WTC11 (cell line): ENCODE measurements around the gene SLC35F4. TPM values are rescaled to one million over a fixed set of nuclear protein-coding genes. Genes with fewer than 3 reads are reported as not detected.
"Not testable (repeated sequence)": the region's sequence is repeated elsewhere in the genome, so short reads cannot be mapped to it uniquely, and the experiment has no call there.

Experiments
- ATAC-seq: fragments of 200-7000 bp; cut with Tn5 transposase; 2 replicates; pipeline ENCODE4 v1.10.0; 2021; ENCODE audit warnings: mild to moderate bottlenecking, moderate library complexity
- CTCF ChIA-PET: fragments of 300-600 bp; sonication (Branson Sonifier 250); formaldehyde crosslinking; loops from one replicate; lab custom pipeline; 2021; ENCODE audit warnings: antibody characterized with exemption; lab: Charles Lee
- POLR2A ChIA-PET: fragments of 350-600 bp; sonication (Branson Sonifier 250); formaldehyde crosslinking; loops from one replicate; lab custom pipeline; 2021; ENCODE audit warnings: antibody characterized with exemption; lab: Charles Lee
- DNase-seq: peaks from one replicate; pipeline ENCODE4 v3.0.0; 2021; ENCODE audit warnings: low spot score
- H3K27ac Mint-ChIP-seq: 2 replicates; pipeline ENCODE4 v1.8.0; 2021; ENCODE audit warnings: mixed read lengths
- H3K27me3 Mint-ChIP-seq: 2 replicates; pipeline ENCODE4 v1.8.0; 2021; ENCODE audit warnings: low read depth, mild to moderate bottlenecking, moderate library complexity, mixed read lengths
- H3K36me3 Mint-ChIP-seq: 2 replicates; pipeline ENCODE4 v1.8.0; 2021; ENCODE audit warnings: mixed read lengths
- H3K4me1 Mint-ChIP-seq: 2 replicates; pipeline ENCODE4 v1.8.0; 2022; ENCODE audit warnings: mixed read lengths
- H3K4me3 Mint-ChIP-seq: 2 replicates; pipeline ENCODE4 v1.8.0; 2021; ENCODE audit warnings: mild to moderate bottlenecking, moderate library complexity, mixed read lengths
- H3K9me3 Mint-ChIP-seq: 2 replicates; pipeline ENCODE4 v1.8.0; 2021; ENCODE audit warnings: mixed read lengths
- ATF1 ChIP-seq: sonication (generic); formaldehyde crosslinking; IDR thresholded peaks from 2 replicates; pipeline ENCODE4 v1.8.1; 2023; ENCODE audit warnings: mild to moderate bottlenecking, moderate library complexity, missing genetic modification reagents
- ELF4 ChIP-seq: sonication (generic); formaldehyde crosslinking; IDR thresholded peaks from 2 replicates; pipeline ENCODE4 v1.8.1; 2022; ENCODE audit warnings: low read depth, mild to moderate bottlenecking, moderate library complexity, missing genetic modification reagents
- EMX1 ChIP-seq: fragments of 250-450 bp; sonication (Bioruptor Pico); IDR thresholded peaks from 2 replicates; pipeline ENCODE4 v1.8.0; 2021; ENCODE audit warnings: mild to moderate bottlenecking
- FOXJ3 ChIP-seq: sonication (generic); formaldehyde crosslinking; IDR thresholded peaks from 2 replicates; pipeline ENCODE4 v1.9.0; 2021; ENCODE audit warnings: missing genetic modification reagents, mild to moderate bottlenecking, borderline replicate concordance
- GTF2I ChIP-seq: fragments of 250-450 bp; sonication (Bioruptor Pico); conservative IDR thresholded peaks from 2 replicates; pipeline ENCODE4 v1.4.0; 2021; ENCODE audit warnings: mild to moderate bottlenecking
- IRF2 ChIP-seq: sonication (generic); formaldehyde crosslinking; IDR thresholded peaks from 2 replicates; pipeline ENCODE4 v1.8.0; 2022; ENCODE audit warnings: low read depth, missing genetic modification reagents, borderline replicate concordance
- KAT7 ChIP-seq: sonication (generic); formaldehyde crosslinking; IDR thresholded peaks from 2 replicates; pipeline ENCODE4 v1.8.1; 2023; ENCODE audit warnings: missing genetic modification reagents, mild to moderate bottlenecking, borderline replicate concordance
- NR2C2 ChIP-seq: sonication (generic); formaldehyde crosslinking; IDR thresholded peaks from 2 replicates; pipeline ENCODE4 v1.8.0; 2022; ENCODE audit warnings: mild to moderate bottlenecking, missing genetic modification reagents
- RELA ChIP-seq: sonication (generic); formaldehyde crosslinking; IDR thresholded peaks from 2 replicates; pipeline ENCODE4 v1.8.1; 2022; ENCODE audit warnings: missing genetic modification reagents, mild to moderate bottlenecking, borderline replicate concordance
- SOX15 ChIP-seq: fragments of 250-450 bp; sonication (Bioruptor Pico); IDR thresholded peaks from 2 replicates; pipeline ENCODE4 v1.9.0; 2021; ENCODE audit warnings: mild to moderate bottlenecking
- SP1 ChIP-seq: sonication (generic); formaldehyde crosslinking; conservative IDR thresholded peaks from 2 replicates; pipeline ENCODE4 v1.8.1; 2022; ENCODE audit warnings: missing genetic modification reagents
- TCF7 ChIP-seq: sonication (generic); formaldehyde crosslinking; IDR thresholded peaks from 2 replicates; pipeline ENCODE4 v1.8.0; 2022; ENCODE audit warnings: mild to moderate bottlenecking, low read depth, missing genetic modification reagents, moderate library complexity
- TEAD1 ChIP-seq: sonication (generic); formaldehyde crosslinking; IDR thresholded peaks from 2 replicates; pipeline ENCODE4 v1.8.0; 2022; ENCODE audit warnings: mild to moderate bottlenecking, missing genetic modification reagents
- TEAD4 ChIP-seq: sonication (generic); formaldehyde crosslinking; IDR thresholded peaks from 2 replicates; pipeline ENCODE4 v1.8.0; 2022; ENCODE audit warnings: mild to moderate bottlenecking, missing genetic modification reagents
- TP53 ChIP-seq: sonication (generic); formaldehyde crosslinking; IDR thresholded peaks from 2 replicates; pipeline ENCODE4 v1.8.1; 2023; ENCODE audit warnings: mild to moderate bottlenecking, missing genetic modification reagents
- ZNF263 ChIP-seq: sonication (generic); formaldehyde crosslinking; IDR thresholded peaks from 2 replicates; pipeline ENCODE4 v1.8.1; 2022; ENCODE audit warnings: low read depth, mild to moderate bottlenecking, moderate library complexity, missing genetic modification reagents
- total RNA-seq: library from RNA; stranded (reverse); gene quantifications from 3 replicates; pipeline ENCODE4 v1.2.3, GENCODE V29; 2021
- TF ChIP-seq, protein P1 (sequence below): sonication (generic); formaldehyde crosslinking; IDR thresholded peaks from 2 replicates; pipeline ENCODE4 v1.8.0; 2023; ENCODE audit warnings: missing genetic modification reagents
- TF ChIP-seq, protein P2 (sequence below): fragments of 250-450 bp; sonication (Bioruptor Pico); IDR thresholded peaks from 2 replicates; pipeline ENCODE4 v1.9.0; 2021; ENCODE audit warnings: mild to moderate bottlenecking
- TF ChIP-seq, protein P3 (sequence below): sonication (generic); formaldehyde crosslinking; IDR thresholded peaks from 2 replicates; pipeline ENCODE4 v1.8.0; 2022; ENCODE audit warnings: mild to moderate bottlenecking, missing genetic modification reagents
- TF ChIP-seq, protein P4 (sequence below): fragments of 250-450 bp; sonication (Bioruptor Pico); IDR thresholded peaks from 2 replicates; pipeline ENCODE4 v1.8.0; 2021; ENCODE audit warnings: mild to moderate bottlenecking
- TF ChIP-seq, protein P5 (sequence below): sonication (generic); formaldehyde crosslinking; IDR thresholded peaks from 2 replicates; pipeline ENCODE4 v1.8.0; 2022; ENCODE audit warnings: mild to moderate bottlenecking, missing genetic modification reagents

The SLC35F4 gene
- total RNA-seq, 1 experiment from 2014 or later = not detected

DNA sequence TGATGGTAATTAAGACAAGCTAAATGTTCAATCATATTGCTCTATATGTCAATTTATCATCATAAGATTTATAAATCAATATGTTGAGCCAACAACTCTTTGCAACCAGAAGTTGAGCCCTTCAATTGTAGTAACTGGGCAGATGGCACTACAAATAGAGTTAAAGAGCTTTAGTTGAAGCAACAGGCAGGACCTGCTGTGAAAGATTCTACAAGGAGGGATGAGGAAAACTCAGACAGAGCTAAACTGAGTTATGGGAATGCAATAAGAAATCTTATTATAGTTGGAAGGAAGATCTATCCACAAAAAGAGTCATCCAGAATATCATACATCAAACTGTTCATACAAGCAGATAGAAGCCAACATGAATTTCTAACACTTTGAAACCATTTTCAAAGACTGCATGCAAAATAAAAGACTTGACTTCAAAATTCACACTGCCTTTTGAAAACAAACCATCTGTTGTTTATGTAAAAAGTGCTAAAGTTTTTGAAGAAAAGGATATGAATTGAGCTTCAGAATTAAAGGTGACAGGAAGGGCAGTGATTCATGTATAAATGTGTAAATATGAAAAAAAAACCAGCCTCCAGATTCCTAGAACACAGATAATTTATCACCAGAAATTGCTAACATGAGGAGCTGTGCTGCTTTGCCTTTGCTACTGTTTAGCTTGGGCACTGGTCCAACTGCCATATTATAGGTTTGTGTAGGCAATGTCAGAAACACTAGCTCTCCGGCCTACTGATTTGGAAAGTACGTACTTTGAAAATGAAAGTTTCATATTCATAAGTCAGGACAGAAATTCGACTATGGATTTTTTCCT lies 133.2 kb downstream of the SLC35F4 start:
- no peak for DNase-seq
- POLR2A ChIA-PET = interaction anchor here (0.7 kb wide), 1 partner anchor 21 kb away, joined by 6 read pairs; no protein-coding TSS in a partner anchor
- TF ChIP-seq ATF1 (no peak), TP53 (no peak), RELA (no peak)
- TF ChIP-seq, all 79 proteins: peak for 0
- no peak for ATAC-seq
- H3K4me3 Mint-ChIP-seq = no peak overlapping the region
- no peaks in the 10 kb centered on the region for H3K27me3 Mint-ChIP-seq
- H3K9me3 Mint-ChIP-seq = peaks cover 9% of the 10 kb centered on the region
- CTCF ChIA-PET = interaction anchor here (0.8 to 1.3 kb wide), 2 partner anchors 40 to 139 kb away, joined by 3 to 4 read pairs; no protein-coding TSS in a partner anchor
- no peak overlapping the region; the same call in 1 of the 2 replicates for H3K27ac Mint-ChIP-seq
- peaks cover 38% of the 10 kb centered on the region for H3K4me1 Mint-ChIP-seq
- H3K36me3 Mint-ChIP-seq = peaks cover 4% of the 10 kb centered on the region

DNA sequence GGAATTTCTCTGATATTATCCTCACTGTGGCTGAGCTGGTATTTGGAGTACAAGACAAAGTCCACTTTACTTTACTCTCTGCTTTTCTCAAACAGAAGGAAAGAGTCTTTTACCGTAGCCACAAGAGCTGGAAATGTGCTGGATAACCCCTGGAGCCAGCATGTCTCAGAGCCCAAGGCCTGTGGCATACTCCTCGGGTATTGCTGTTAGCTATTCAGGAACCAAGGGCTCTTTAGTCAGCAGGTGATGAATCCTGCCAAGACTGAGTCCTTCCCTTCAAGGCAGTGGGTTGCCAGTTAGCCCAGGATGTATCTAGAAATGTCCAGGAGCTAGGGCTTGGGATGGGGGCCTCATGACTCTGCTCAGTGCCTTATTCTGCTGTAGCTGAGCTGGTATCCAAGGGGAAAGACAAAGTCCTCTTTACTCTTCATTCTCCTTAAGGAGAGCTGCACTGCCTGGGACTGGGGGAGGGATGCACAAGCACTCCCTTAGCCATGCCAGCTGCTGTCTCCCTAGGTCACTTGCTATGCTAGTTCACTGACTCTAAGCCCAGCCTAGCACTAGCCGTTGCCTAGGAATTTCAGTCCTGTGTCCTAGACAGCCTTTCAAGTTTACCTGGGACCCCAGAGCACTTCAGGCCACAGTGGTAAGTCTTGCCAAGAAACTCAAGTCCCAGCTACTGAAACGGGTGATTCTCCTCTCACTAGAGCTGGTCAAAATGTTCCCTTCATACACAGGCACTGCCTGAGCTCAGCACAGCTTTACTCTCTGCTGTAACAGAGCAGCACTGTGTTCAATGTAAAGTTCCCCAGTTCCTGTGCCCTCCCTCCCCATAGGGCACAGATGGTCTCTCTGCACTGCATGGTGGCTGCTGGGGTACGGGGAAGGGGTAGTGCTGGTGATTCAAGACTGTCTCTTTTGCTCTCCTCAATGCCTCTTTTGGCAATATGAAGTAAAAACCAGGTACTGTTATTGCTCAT lies 136.4 kb downstream of the SLC35F4 start:
- TF ChIP-seq ATF1 = no peak
- TF ChIP-seq, protein P1, sequence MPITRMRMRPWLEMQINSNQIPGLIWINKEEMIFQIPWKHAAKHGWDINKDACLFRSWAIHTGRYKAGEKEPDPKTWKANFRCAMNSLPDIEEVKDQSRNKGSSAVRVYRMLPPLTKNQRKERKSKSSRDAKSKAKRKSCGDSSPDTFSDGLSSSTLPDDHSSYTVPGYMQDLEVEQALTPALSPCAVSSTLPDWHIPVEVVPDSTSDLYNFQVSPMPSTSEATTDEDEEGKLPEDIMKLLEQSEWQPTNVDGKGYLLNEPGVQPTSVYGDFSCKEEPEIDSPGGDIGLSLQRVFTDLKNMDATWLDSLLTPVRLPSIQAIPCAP (CRISPR knock-in tag) = no peak
- TF ChIP-seq TCF7 (CRISPR knock-in tag) = no peak
- ATAC-seq = peak; percentile 81
- H3K4me1 Mint-ChIP-seq = peaks cover 41% of the 10 kb centered on the region
- POLR2A ChIA-PET = no interaction called here
- DNase-seq = no peak
- H3K27me3 Mint-ChIP-seq = peaks cover 4% of the 10 kb centered on the region; the same call in 1 of the 2 replicates
- H3K9me3 Mint-ChIP-seq = peaks cover 33% of the 10 kb centered on the region
- CTCF ChIA-PET = interaction anchor here (1.0 to 1.8 kb wide), 3 partner anchors 37 to 233 kb away, joined by 4 to 6 read pairs (median 4); no protein-coding TSS in a partner anchor
- H3K4me3 Mint-ChIP-seq = no peak overlapping the region
- peaks cover 25% of the 10 kb centered on the region for H3K36me3 Mint-ChIP-seq
- H3K27ac Mint-ChIP-seq = peak overlapping the region; percentile 59

DNA sequence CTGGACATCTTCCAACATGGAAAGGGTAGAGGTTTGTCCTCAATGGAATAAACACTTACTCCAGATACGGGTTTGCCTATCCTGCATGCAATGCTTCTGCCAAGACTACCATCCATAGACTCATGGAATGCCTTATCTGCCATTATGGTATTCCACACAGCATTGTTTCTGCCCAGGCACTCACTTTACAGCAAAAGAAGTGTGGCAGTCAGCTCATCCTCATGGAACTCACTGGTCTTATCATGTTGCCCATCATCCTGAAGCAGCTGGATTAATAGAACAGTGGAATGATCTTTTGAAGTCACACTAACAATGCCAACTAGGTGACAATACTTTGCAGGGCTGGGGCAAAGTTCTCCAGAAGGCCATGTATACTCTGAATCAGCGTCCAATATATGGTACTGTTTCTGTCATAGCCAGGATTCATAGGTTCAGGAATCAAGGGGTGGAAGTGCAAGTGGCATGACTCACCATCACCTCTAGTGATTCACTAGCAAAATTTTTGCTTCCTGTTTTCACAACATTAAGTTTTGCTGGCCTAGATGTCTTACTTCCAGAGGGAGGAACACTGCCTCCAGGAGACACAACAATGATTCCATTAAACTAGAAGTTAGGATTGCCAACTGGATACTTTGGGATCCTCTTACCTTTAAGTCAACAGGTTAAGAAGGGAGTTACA lies 140.4 kb downstream of the SLC35F4 start:
- Mint-ChIP-seq H3K4me3 (no peak overlapping the region), H3K36me3 (peaks cover 32% of the 10 kb centered on the region), H3K4me1 (peaks cover 31% of the 10 kb centered on the region), H3K27me3 (peaks cover 4% of the 10 kb centered on the region), H3K27ac (no peak overlapping the region), H3K9me3 (peaks cover 64% of the 10 kb centered on the region)
- ATAC-seq = no peak
- TF ChIP-seq ZNF263 (no peak), RELA (no peak), TP53 (no peak), SOX15 (no peak), FOXJ3 (CRISPR knock-in tag) (no peak), ELF4 (CRISPR knock-in tag) (no peak), KAT7 (CRISPR knock-in tag) (no peak), GTF2I (CRISPR knock-in tag) (no peak), SP1 (no peak), TEAD4 (no peak), TEAD1 (CRISPR knock-in tag) (no peak), NR2C2 (CRISPR knock-in tag) (no peak), EMX1 (no peak), IRF2 (CRISPR knock-in tag) (no peak)
- TF ChIP-seq, protein P2, sequence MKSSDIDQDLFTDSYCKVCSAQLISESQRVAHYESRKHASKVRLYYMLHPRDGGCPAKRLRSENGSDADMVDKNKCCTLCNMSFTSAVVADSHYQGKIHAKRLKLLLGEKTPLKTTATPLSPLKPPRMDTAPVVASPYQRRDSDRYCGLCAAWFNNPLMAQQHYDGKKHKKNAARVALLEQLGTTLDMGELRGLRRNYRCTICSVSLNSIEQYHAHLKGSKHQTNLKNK (CRISPR knock-in tag) = no peak
- TF ChIP-seq, protein P3, sequence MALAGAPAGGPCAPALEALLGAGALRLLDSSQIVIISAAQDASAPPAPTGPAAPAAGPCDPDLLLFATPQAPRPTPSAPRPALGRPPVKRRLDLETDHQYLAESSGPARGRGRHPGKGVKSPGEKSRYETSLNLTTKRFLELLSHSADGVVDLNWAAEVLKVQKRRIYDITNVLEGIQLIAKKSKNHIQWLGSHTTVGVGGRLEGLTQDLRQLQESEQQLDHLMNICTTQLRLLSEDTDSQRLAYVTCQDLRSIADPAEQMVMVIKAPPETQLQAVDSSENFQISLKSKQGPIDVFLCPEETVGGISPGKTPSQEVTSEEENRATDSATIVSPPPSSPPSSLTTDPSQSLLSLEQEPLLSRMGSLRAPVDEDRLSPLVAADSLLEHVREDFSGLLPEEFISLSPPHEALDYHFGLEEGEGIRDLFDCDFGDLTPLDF = no peak
- TF ChIP-seq, protein P4, sequence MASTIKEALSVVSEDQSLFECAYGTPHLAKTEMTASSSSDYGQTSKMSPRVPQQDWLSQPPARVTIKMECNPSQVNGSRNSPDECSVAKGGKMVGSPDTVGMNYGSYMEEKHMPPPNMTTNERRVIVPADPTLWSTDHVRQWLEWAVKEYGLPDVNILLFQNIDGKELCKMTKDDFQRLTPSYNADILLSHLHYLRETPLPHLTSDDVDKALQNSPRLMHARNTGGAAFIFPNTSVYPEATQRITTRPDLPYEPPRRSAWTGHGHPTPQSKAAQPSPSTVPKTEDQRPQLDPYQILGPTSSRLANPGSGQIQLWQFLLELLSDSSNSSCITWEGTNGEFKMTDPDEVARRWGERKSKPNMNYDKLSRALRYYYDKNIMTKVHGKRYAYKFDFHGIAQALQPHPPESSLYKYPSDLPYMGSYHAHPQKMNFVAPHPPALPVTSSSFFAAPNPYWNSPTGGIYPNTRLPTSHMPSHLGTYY (CRISPR knock-in tag) = no peak
- TF ChIP-seq, protein P5, sequence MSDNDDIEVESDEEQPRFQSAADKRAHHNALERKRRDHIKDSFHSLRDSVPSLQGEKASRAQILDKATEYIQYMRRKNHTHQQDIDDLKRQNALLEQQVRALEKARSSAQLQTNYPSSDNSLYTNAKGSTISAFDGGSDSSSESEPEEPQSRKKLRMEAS (CRISPR knock-in tag) = no peak
- DNase-seq = no peak
- POLR2A ChIA-PET = no interaction called here
- CTCF ChIA-PET = no interaction called here

DNA sequence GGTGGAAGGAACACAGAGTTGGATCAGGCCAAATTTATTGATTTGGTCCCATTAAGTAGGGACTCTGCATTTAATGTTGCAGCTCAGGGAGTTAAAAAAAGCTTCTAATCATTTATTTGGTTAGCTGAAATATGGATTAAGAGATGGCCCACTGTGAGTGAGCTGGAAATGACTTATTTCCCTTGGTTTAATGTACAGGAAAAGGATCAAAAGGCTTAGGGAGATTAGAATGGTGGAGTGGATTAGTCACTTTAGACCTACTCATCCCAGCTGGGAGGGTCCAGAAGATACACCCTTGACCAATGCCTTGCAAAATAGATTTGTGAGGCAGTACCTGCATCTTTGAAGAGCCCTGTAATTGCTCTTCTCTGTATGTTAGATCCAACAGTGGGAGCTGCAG lies 143.8 kb downstream of the SLC35F4 start:
- CTCF ChIA-PET, DNase-seq, ATAC-seq, H3K4me1 Mint-ChIP-seq, H3K27ac Mint-ChIP-seq, H3K4me3 Mint-ChIP-seq, POLR2A ChIA-PET: not testable (repeated sequence)
- H3K9me3 Mint-ChIP-seq = peaks cover 81% of the 10 kb centered on the region
- H3K27me3 Mint-ChIP-seq = peaks cover 18% of the 10 kb centered on the region
- H3K36me3 Mint-ChIP-seq = peaks cover 34% of the 10 kb centered on the region
